ENCODE results near the gene TNNT3.

- no peak for TF ChIP-seq CTCF (IDR thresholded peaks at IDR 0.05)
- TF ChIP-seq POLR2A (IDR thresholded peaks at IDR 0.05) = no peak
- TF ChIP-seq POLR2AphosphoS5 (IDR thresholded peaks at IDR 0.05) = no peak
These were observed 68.7 kb downstream of the TNNT3 start for GRCh38 chr11:1988174-1988573.
